HepG2 (cell line): ENCODE data around the gene FITM1. TPM values are rescaled to one million over a fixed set of nuclear protein-coding genes. Genes with fewer than 3 reads are reported as not detected.
A peak's percentile ranks its signal among the peaks of the same experiment; 100 is the strongest.

Source experiments
- ASH2L ChIP-seq: fragments of 300-600, 200-600 bp; sonication (generic); IDR thresholded peaks from 2 replicates; pipeline ENCODE4 v1.7.0; 2017; ENCODE audit warnings: low read depth, mild to moderate bottlenecking, moderate library complexity, mixed read lengths, low read length; ENCODE audit not compliant: insufficient read length
- BORCS8-MEF2B ChIP-seq: sonication (generic); formaldehyde crosslinking; IDR thresholded peaks from 2 replicates; pipeline ENCODE4 v1.8.0; 2022; ENCODE audit warnings: mild to moderate bottlenecking, missing genetic modification reagents
- CREB1 ChIP-seq, 2 experiments: fragments of 450-650 bp in 1 of 2; IDR thresholded peaks; 2 replicates each; pipeline ENCODE4 v1.6.1; 2016 to 2017; ENCODE audit warnings: control low read depth in 1 of 2, mild to moderate bottlenecking in 1 of 2, missing compliant biosample characterization in 1 of 2, missing genetic modification characterization in 1 of 2
- FOSL2 ChIP-seq: sonication (generic); formaldehyde crosslinking; IDR thresholded peaks from 2 replicates; pipeline ENCODE4 v1.4.0; 2020; ENCODE audit warnings: missing genetic modification reagents
- FOXC1 ChIP-seq: sonication (generic); formaldehyde crosslinking; IDR thresholded peaks from 2 replicates; pipeline ENCODE4 v1.8.0; 2022; ENCODE audit warnings: mild to moderate bottlenecking, missing genetic modification reagents, borderline replicate concordance
- HDAC2 ChIP-seq: sonication (generic); formaldehyde crosslinking; IDR thresholded peaks from 2 replicates; pipeline ENCODE4 v1.4.0; 2020; ENCODE audit warnings: missing genetic modification reagents
- PREB ChIP-seq: sonication (generic); formaldehyde crosslinking; IDR thresholded peaks from 2 replicates; pipeline ENCODE4 v1.4.0; 2020; ENCODE audit warnings: missing genetic modification reagents
- RAD51 ChIP-seq: fragments of 450-650 bp; IDR thresholded peaks from 2 replicates; pipeline ENCODE4 v1.6.1; 2016; ENCODE audit warnings: borderline replicate concordance
- SMAD1 ChIP-seq: sonication (generic); formaldehyde crosslinking; IDR thresholded peaks from 2 replicates; pipeline ENCODE4 v1.4.0; 2020; ENCODE audit warnings: missing genetic modification reagents, low read depth, mild to moderate bottlenecking, borderline replicate concordance
- TRIM24 ChIP-seq: sonication (generic); formaldehyde crosslinking; IDR thresholded peaks from 2 replicates; pipeline ENCODE4 v1.8.0; 2022; ENCODE audit warnings: mild to moderate bottlenecking, missing genetic modification reagents
- XBP1 ChIP-seq: sonication (generic); formaldehyde crosslinking; IDR thresholded peaks from 2 replicates; pipeline ENCODE4 v1.5.0; 2020; ENCODE audit warnings: missing genetic modification reagents
- ZBTB2 ChIP-seq: sonication (generic); formaldehyde crosslinking; IDR thresholded peaks from 2 replicates; pipeline ENCODE4 v1.8.0; 2022; ENCODE audit warnings: low read depth, missing genetic modification reagents
- ZFP91 ChIP-seq: sonication (generic); formaldehyde crosslinking; IDR thresholded peaks from 2 replicates; pipeline ENCODE4 v1.9.0; 2022; ENCODE audit warnings: missing genetic modification reagents, mild to moderate bottlenecking, borderline replicate concordance
- ZNF142 ChIP-seq: sonication (generic); formaldehyde crosslinking; IDR thresholded peaks from 2 replicates; pipeline ENCODE4 v1.4.0; 2020; ENCODE audit warnings: missing genetic modification reagents
- ZNF235 ChIP-seq: sonication (generic); formaldehyde crosslinking; IDR thresholded peaks from 2 replicates; pipeline ENCODE4 v1.8.1; 2023; ENCODE audit warnings: mild to moderate bottlenecking, missing genetic modification reagents, borderline replicate concordance
- ZNF546 ChIP-seq: sonication (generic); formaldehyde crosslinking; conservative IDR thresholded peaks from 2 replicates; pipeline ENCODE4 v1.8.1; 2023; ENCODE audit warnings: mild to moderate bottlenecking, missing genetic modification reagents
- ZNF800 ChIP-seq: sonication (generic); formaldehyde crosslinking; IDR thresholded peaks from 2 replicates; pipeline ENCODE4 v1.4.0; 2020; ENCODE audit warnings: missing genetic modification reagents
- polyA plus RNA-seq, 8 experiments: library from polyadenylated mRNA; depleted of rRNA in 3 of 8; stranded (reverse) in 7 of 8; unstranded in 1 of 8; fragments of >200 nt; fragmentation: Illumina TruSeq in 4 of 8; extraction: Trizol in 4 of 8; gene quantifications; 2 replicates each; pipeline versions ENCODE4 v1.2.1 to v1.2.3, GENCODE V29; 2011 to 2016; ENCODE audit warnings: low read depth in 4 of 8, missing spikeins in 1 of 8, mixed read lengths in 1 of 8; ENCODE audit not compliant: insufficient read depth in 1 of 8
- total RNA-seq, 5 experiments: library from RNA; depleted of rRNA; stranded (reverse); fragments of >200 nt; fragmentation: Illumina TruSeq; extraction: Trizol; gene quantifications; 2 replicates each; pipeline ENCODE4 v1.2.3, GENCODE V29; 2016; ENCODE audit warnings: low read depth in 1 of 5

FITM1 gene
- total and polyA plus RNA-seq, 2 of the 13 experiments (the other 11 are each of a cell fraction or from before 2014, with no cell fraction given) = 2.7 to 5.8 TPM

DNA sequence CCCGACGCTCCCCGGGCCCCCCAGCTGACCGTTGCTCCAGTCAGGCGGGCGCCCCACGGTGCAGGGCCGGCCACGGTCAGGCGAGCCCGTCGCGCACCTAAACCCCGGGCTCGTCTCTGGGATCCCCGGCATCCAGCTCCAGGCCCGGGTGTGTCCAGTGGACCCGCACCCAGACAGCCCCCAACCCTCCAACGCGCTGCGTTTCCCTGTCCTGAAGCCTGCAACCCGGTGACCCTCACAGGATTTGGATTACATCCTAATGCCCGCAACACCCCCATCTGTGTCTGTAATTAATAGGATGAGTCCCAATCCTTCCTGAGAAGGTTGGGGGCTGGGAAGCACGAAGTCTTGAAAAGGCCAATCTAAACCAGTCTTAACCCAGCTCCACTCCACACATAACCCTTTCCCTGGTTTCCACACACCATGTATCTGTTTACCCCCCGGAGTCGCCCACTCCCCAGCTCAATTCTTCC lies 48.7 kb upstream of the FITM1 start (continued):
- TF ChIP-seq ZFP91 (CRISPR knock-in tag) (peak; percentile 11; the same call in 1 of the 2 replicates), ASH2L (peak; percentile 35), ZNF546 (no peak), ZBTB2 (CRISPR knock-in tag) (0 out of 2 replicates have a peak, but pooled peaks have one; percentile 31), FOXC1 (no peak), ZNF142 (CRISPR knock-in tag) (peak; percentile 70; the same call in 1 of the 2 replicates), ZNF235 (CRISPR knock-in tag) (0 out of 2 replicates have a peak, but pooled peaks have one; percentile 1), SMAD1 (CRISPR knock-in tag) (no peak), BORCS8-MEF2B (CRISPR knock-in tag) (no peak), PREB (CRISPR knock-in tag) (peak; percentile 80; the same call in 1 of the 2 replicates), TRIM24 (CRISPR knock-in tag) (no peak), ZNF800 (CRISPR knock-in tag) (0 out of 2 replicates have a peak, but pooled peaks have one; percentile 32), RAD51 (no peak), HDAC2 (CRISPR knock-in tag) (0 out of 2 replicates have a peak, but pooled peaks have one; percentile 13), XBP1 (0 out of 2 replicates have a peak, but pooled peaks have one; percentile 20), FOSL2 (CRISPR knock-in tag) (no peak), CREB1 (IDR thresholded peaks at IDR 0.05) (no peak), CREB1 (CRISPR knock-in tag; IDR thresholded peaks at IDR 0.05) (no peak)
